Tibial nerve (tissue), 4 donors: ENCODE measurements around the gene MATN3.
"Not testable (repeated sequence)": the region's sequence is repeated elsewhere in the genome, so short reads cannot be mapped to it uniquely, and the experiment has no call there.

Experiments used
- EP300 ChIP-seq, 2 donors: sonication (generic); formaldehyde crosslinking; IDR thresholded peaks; one replicate each; pipeline ENCODE4 v1.6.1; 2017; ENCODE audit warnings: antibody characterized with exemption in 2 of 2, mild to moderate bottlenecking in 1 of 2
- POLR2A ChIP-seq, 2 donors: fragments of 450-650 bp; IDR thresholded peaks; one replicate each; pipeline ENCODE4 v1.6.1; 2017; ENCODE audit warnings: antibody characterized with exemption in 2 of 2, mild to moderate bottlenecking in 2 of 2, moderate library complexity in 2 of 2
- TF ChIP-seq, protein P1 (sequence below), 5 experiments: fragments of 200-600 bp in 3 of 5; fragments of 450-650 bp in 2 of 5; sonication (generic) in 3 of 5; IDR thresholded peaks; one replicate each; pipeline ENCODE4 v1.5.1; 2016 to 2019; ENCODE audit warnings: antibody characterized with exemption in 5 of 5, mild to moderate bottlenecking in 3 of 5, moderate library complexity in 2 of 5

DNA sequence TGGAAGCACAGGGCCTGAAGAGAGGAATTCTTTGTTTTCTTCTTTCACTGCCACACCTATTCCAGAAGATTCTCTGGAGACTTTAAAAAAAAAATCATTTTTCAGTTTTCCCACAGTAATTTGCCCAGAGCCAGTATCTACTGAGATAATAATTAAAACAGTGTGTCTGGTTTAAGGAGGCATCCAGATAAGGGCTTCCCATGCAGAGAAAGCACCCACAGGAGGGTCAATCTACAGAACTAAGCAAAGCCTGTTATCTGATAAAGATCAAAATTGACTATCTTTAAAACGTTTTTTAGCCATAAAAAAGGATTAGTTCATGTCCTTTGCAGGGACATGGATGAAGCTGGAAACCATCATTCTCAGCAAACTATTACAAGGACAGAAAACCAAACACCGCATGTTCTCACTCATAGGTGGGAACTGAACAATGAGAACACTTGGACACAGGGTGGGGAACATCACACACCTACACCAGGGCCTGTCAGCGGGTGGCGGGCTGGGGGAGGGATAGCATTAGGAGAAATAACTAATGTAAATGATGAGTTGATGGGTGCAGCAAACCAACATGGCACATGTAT lies 33.3 kb upstream of the MATN3 start:
- TF ChIP-seq, protein P1, sequence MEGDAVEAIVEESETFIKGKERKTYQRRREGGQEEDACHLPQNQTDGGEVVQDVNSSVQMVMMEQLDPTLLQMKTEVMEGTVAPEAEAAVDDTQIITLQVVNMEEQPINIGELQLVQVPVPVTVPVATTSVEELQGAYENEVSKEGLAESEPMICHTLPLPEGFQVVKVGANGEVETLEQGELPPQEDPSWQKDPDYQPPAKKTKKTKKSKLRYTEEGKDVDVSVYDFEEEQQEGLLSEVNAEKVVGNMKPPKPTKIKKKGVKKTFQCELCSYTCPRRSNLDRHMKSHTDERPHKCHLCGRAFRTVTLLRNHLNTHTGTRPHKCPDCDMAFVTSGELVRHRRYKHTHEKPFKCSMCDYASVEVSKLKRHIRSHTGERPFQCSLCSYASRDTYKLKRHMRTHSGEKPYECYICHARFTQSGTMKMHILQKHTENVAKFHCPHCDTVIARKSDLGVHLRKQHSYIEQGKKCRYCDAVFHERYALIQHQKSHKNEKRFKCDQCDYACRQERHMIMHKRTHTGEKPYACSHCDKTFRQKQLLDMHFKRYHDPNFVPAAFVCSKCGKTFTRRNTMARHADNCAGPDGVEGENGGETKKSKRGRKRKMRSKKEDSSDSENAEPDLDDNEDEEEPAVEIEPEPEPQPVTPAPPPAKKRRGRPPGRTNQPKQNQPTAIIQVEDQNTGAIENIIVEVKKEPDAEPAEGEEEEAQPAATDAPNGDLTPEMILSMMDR (IDR thresholded peaks at IDR 0.05), result not testable (repeated sequence)
- TF ChIP-seq POLR2A, EP300 (IDR thresholded peaks at IDR 0.05): not testable (repeated sequence)
